Measurements from ENCODE around the gene SPACA6. TPM values are rescaled to one million over a fixed set of nuclear protein-coding genes. Genes with fewer than 3 reads are reported as not detected.

SPACA6 gene
- total and polyA plus RNA-seq, 2 experiments from 2014 or later = 5.1 to 11.5 TPM

- Mint-ChIP-seq H3K4me1 (peaks cover 42% of the 10 kb centered on the region), H3K9me3 (peaks cover 26% of the 10 kb centered on the region), H3K27me3 (ENCODE audit: insufficient read depth, low read depth, poor library complexity) (peaks cover 23% of the 10 kb centered on the region), H3K4me3 (peak overlapping the region; percentile 84), H3K27ac (peak overlapping the region; percentile 56; the same call in 1 of the 2 replicates), H3K36me3 (ENCODE audit: low read depth) (peaks cover 13% of the 10 kb centered on the region)
- peaks cover 16% of the 10 kb centered on the region; the same call in 1 of the 2 replicates for H3K79me2 ChIP-seq (replicated peaks; ENCODE audit: insufficient read depth)
- TF ChIP-seq EZH2phosphoT487 (IDR thresholded peaks at IDR 0.05; ENCODE audit: unreplicated experiment) (no peak), ZNF462 (CRISPR knock-in tag; IDR thresholded peaks at IDR 0.05) (no peak), ETS1 (IDR thresholded peaks at IDR 0.05) (no peak), STAT1 (IDR thresholded peaks at IDR 0.05; ENCODE audit: unreplicated experiment) (no peak), EZH2 (IDR thresholded peaks at IDR 0.05; ENCODE audit: low read depth, unreplicated experiment) (no peak)
- peak; percentile 13 for ATAC-seq
- H3K27ac ChIP-seq (ENCODE audit: low read depth) = peak overlapping the region; percentile 79
- peak overlapping the region; percentile 76 for H3K4me3 ChIP-seq
- 0 out of 2 replicates have a peak, but pooled peaks cover 9% of the 10 kb centered on the region for H3F3A ChIP-seq (replicated peaks; ENCODE audit: low read depth)
- H4K20me1 ChIP-seq (replicated peaks; ENCODE audit: insufficient read depth) = no peaks in the 10 kb centered on the region; the same call in 1 of the 2 replicates
- peaks cover 23% of the 10 kb centered on the region for H3K4me1 ChIP-seq (ENCODE audit: insufficient read depth)
- no peak overlapping the region; the same call in 1 of the 2 replicates for H2AFZ ChIP-seq
- H3K9me2 ChIP-seq (ENCODE audit: insufficient read depth) = peaks cover 3% of the 10 kb centered on the region; the same call in 1 of the 2 replicates
- H3K27me3 ChIP-seq (ENCODE audit: insufficient read depth) = no peaks in the 10 kb centered on the region
- DNase-seq (ENCODE audit: low spot score) = peak; percentile 82
- H3K36me3 ChIP-seq (ENCODE audit: insufficient read depth) = no peaks in the 10 kb centered on the region; the same call in 1 of the 2 replicates
- peak overlapping the region; percentile 98 for H3K4me2 ChIP-seq
These were observed 3.2 kb upstream of the SPACA6 start for GRCh38 chr19:51689751-51690453.
